Activated CD8-positive, alpha-beta memory T cell treated with anti-CD3 and anti-CD28 coated beads, Interleukin-2, amount 10 ng/mL, durations not matched to agents 7 days and 5 days (primary cell): Measurements from ENCODE around the gene FOXL2. TPM values are rescaled to one million over a fixed set of nuclear protein-coding genes. Genes with fewer than 3 reads are reported as not detected.

ENCODE experiments used
- ATAC-seq: fragments of 150-1000 bp; cut with Tn5 transposase; one replicate; pipeline ENCODE4 v1.10.0; 2021; ENCODE audit warnings: moderate library complexity
- CTCF ChIA-PET: fragments of 350-600 bp; sonication (Branson Sonifier 250); formaldehyde crosslinking; loops from one replicate; lab custom pipeline; 2021; ENCODE audit warnings: antibody characterized with exemption; lab: Charles Lee
- DNase-seq: peaks from one replicate; pipeline ENCODE4 v3.0.0-alpha.2; 2020
- H3K27ac Mint-ChIP-seq: one replicate; pipeline ENCODE4 v1.8.0; 2021; ENCODE audit warnings: mild to moderate bottlenecking, mixed read lengths
- H3K27me3 Mint-ChIP-seq: one replicate; pipeline ENCODE4 v1.8.0; 2021; ENCODE audit warnings: mixed read lengths
- H3K36me3 Mint-ChIP-seq: one replicate; pipeline ENCODE4 v1.8.0; 2021; ENCODE audit warnings: mild to moderate bottlenecking, mixed read lengths
- H3K4me1 Mint-ChIP-seq: one replicate; pipeline ENCODE4 v1.8.0; 2021; ENCODE audit warnings: mixed read lengths
- H3K4me3 Mint-ChIP-seq: one replicate; pipeline ENCODE4 v1.8.0; 2021; ENCODE audit warnings: mild to moderate bottlenecking, moderate library complexity, mixed read lengths
- H3K9me3 Mint-ChIP-seq: one replicate; pipeline ENCODE4 v1.8.0; 2022; ENCODE audit warnings: low read depth, mixed read lengths
- total RNA-seq, 2 experiments: library from RNA; stranded (reverse); gene quantifications; one replicate each; pipeline ENCODE4 v1.2.3, GENCODE V29; 2021

The FOXL2 gene
- total RNA-seq, 2 experiments from 2014 or later: 0.14 TPM; not detected in 1

GRCh38 chr3:138943724-138944653, 2.9 kb downstream of the FOXL2 start:
- ATAC-seq (no peak), DNase-seq (no peak)
- no peaks in the 10 kb centered on the region for H3K9me3 Mint-ChIP-seq
- peaks cover 24% of the 10 kb centered on the region for H3K4me1 Mint-ChIP-seq
- H3K27ac Mint-ChIP-seq: peak overlapping the region; percentile 57
- CTCF ChIA-PET: interaction anchor here (1.0 to 5.5 kb wide), 4 partner anchors 9 to 446 kb away, joined by 3 to 45 read pairs (median 4); partner anchors contain the start of gene COPB2
- peaks cover 2% of the 10 kb centered on the region for H3K36me3 Mint-ChIP-seq
- H3K27me3 Mint-ChIP-seq: peaks cover 89% of the 10 kb centered on the region
- no peak overlapping the region for H3K4me3 Mint-ChIP-seq

GRCh38 chr3:138942861-138943623, 3.9 kb downstream of the FOXL2 start:
- CTCF ChIA-PET: interaction anchor here (2.6 kb wide), 1 partner anchor 387 kb away, joined by 7 read pairs; no protein-coding TSS in a partner anchor
- Mint-ChIP-seq H3K27ac (no peak overlapping the region), H3K36me3 (peaks cover 2% of the 10 kb centered on the region)

GRCh38 chr3:138942271-138942670, 4.7 kb downstream of the FOXL2 start:
- Mint-ChIP-seq H3K36me3 (peaks cover 3% of the 10 kb centered on the region), H3K27ac (no peak overlapping the region), H3K4me3 (no peak overlapping the region), H3K9me3 (no peaks in the 10 kb centered on the region), H3K4me1 (peaks cover 35% of the 10 kb centered on the region), H3K27me3 (peaks cover 89% of the 10 kb centered on the region)
- CTCF ChIA-PET: interaction anchor here (2.6 kb wide), 1 partner anchor 387 kb away, joined by 7 read pairs; no protein-coding TSS in a partner anchor
- no peak for DNase-seq
- ATAC-seq: no peak

More at GRCh38 chr3:138942861-138943623, 3.9 kb downstream of the FOXL2 start:
- H3K9me3 Mint-ChIP-seq: no peaks in the 10 kb centered on the region
- H3K4me3 Mint-ChIP-seq: no peak overlapping the region
- H3K4me1 Mint-ChIP-seq: peaks cover 29% of the 10 kb centered on the region
- no peak for DNase-seq
- ATAC-seq: no peak
- H3K27me3 Mint-ChIP-seq: peaks cover 89% of the 10 kb centered on the region

GRCh38 chr3:138941259-138941885, 5.6 kb downstream of the FOXL2 start:
- ATAC-seq (no peak), DNase-seq (no peak)
- CTCF ChIA-PET: interaction anchor here (0.7 to 2.6 kb wide), 2 partner anchors 16 to 388 kb away, joined by 3 to 7 read pairs; no protein-coding TSS in a partner anchor
- no peak overlapping the region for H3K27ac Mint-ChIP-seq
- peaks cover 3% of the 10 kb centered on the region for H3K36me3 Mint-ChIP-seq
- no peaks in the 10 kb centered on the region for H3K9me3 Mint-ChIP-seq
- H3K4me3 Mint-ChIP-seq: no peak overlapping the region
- peaks cover 39% of the 10 kb centered on the region for H3K4me1 Mint-ChIP-seq
- H3K27me3 Mint-ChIP-seq: peaks cover 94% of the 10 kb centered on the region

- DNase-seq (no peak), ATAC-seq (no peak)
- Mint-ChIP-seq H3K4me1 (peaks cover 42% of the 10 kb centered on the region), H3K9me3 (no peaks in the 10 kb centered on the region), H3K27me3 (peaks cover 99% of the 10 kb centered on the region), H3K36me3 (peaks cover 3% of the 10 kb centered on the region), H3K4me3 (no peak overlapping the region), H3K27ac (no peak overlapping the region)
- CTCF ChIA-PET: interaction anchor here (0.5 to 2.6 kb wide), 4 partner anchors 17 to 389 kb away, joined by 3 to 7 read pairs (median 4); partner anchors contain the start of gene CEP70
Observed at GRCh38 chr3:138940446-138940845, 6.5 kb downstream of the FOXL2 start.

GRCh38 chr3:138939561-138940241, 7.2 kb downstream of the FOXL2 start:
- Mint-ChIP-seq H3K4me1 (peaks cover 36% of the 10 kb centered on the region), H3K9me3 (no peaks in the 10 kb centered on the region), H3K27ac (no peak overlapping the region), H3K4me3 (no peak overlapping the region), H3K36me3 (peaks cover 1% of the 10 kb centered on the region), H3K27me3 (peaks cover 98% of the 10 kb centered on the region)
- no peak for DNase-seq
- no peak for ATAC-seq
- CTCF ChIA-PET: interaction anchor here (1.4 kb wide), 1 partner anchor 345 kb away, joined by 4 read pairs; the partner anchor contains the start of gene CEP70

- CTCF ChIA-PET: interaction anchor here (1.4 kb wide), 1 partner anchor 345 kb away, joined by 4 read pairs; the partner anchor contains the start of gene CEP70
- no peak overlapping the region for H3K27ac Mint-ChIP-seq
- DNase-seq (no peak), ATAC-seq (no peak)
- peaks cover 98% of the 10 kb centered on the region for H3K27me3 Mint-ChIP-seq
- H3K4me1 Mint-ChIP-seq: peaks cover 30% of the 10 kb centered on the region
- H3K4me3 Mint-ChIP-seq: no peak overlapping the region
- H3K9me3 Mint-ChIP-seq: no peaks in the 10 kb centered on the region
- peaks cover 1% of the 10 kb centered on the region for H3K36me3 Mint-ChIP-seq
Observed at GRCh38 chr3:138938877-138939560, 7.9 kb downstream of the FOXL2 start.

GRCh38 chr3:138938056-138938876, 8.7 kb downstream of the FOXL2 start:
- H3K27ac Mint-ChIP-seq: peak overlapping the region; percentile 3
- H3K4me1 Mint-ChIP-seq: peaks cover 26% of the 10 kb centered on the region
- CTCF ChIA-PET: interaction anchor here (1.0 kb wide), 1 partner anchor 391 kb away, joined by 3 read pairs; no protein-coding TSS in a partner anchor
- no peaks in the 10 kb centered on the region for H3K9me3 Mint-ChIP-seq
- peaks cover 1% of the 10 kb centered on the region for H3K36me3 Mint-ChIP-seq
- ATAC-seq (no peak), DNase-seq (no peak)
- peaks cover 97% of the 10 kb centered on the region for H3K27me3 Mint-ChIP-seq
- H3K4me3 Mint-ChIP-seq: no peak overlapping the region

GRCh38 chr3:138937690-138938055, 9.3 kb downstream of the FOXL2 start:
- no peaks in the 10 kb centered on the region for H3K9me3 Mint-ChIP-seq
- peaks cover 1% of the 10 kb centered on the region for H3K36me3 Mint-ChIP-seq
- H3K4me1 Mint-ChIP-seq: peaks cover 26% of the 10 kb centered on the region
- H3K4me3 Mint-ChIP-seq: no peak overlapping the region
- DNase-seq (no peak), ATAC-seq (no peak)
- peak overlapping the region; percentile 9 for H3K27ac Mint-ChIP-seq
- peaks cover 97% of the 10 kb centered on the region for H3K27me3 Mint-ChIP-seq
- CTCF ChIA-PET: interaction anchor here (1.0 to 4.2 kb wide), 3 partner anchors 9 to 391 kb away, joined by 3 to 45 read pairs (median 8); partner anchors contain the start of genes CEP70, FOXL2 and FOXL2NB

GRCh38 chr3:138936741-138937689, 9.9 kb downstream of the FOXL2 start:
- peak overlapping the region; percentile 52 for H3K4me3 Mint-ChIP-seq
- H3K9me3 Mint-ChIP-seq: no peaks in the 10 kb centered on the region
- DNase-seq: no peak
- H3K36me3 Mint-ChIP-seq: peaks cover 1% of the 10 kb centered on the region
- peaks cover 24% of the 10 kb centered on the region for H3K4me1 Mint-ChIP-seq
- H3K27ac Mint-ChIP-seq: peak overlapping the region; percentile 9
- CTCF ChIA-PET: interaction anchor here (0.8 to 4.6 kb wide), 22 partner anchors 10 to 514 kb away, joined by 3 to 48 read pairs (median 4); partner anchors contain the start of genes CEP70, FOXL2 and FOXL2NB
- no peak for ATAC-seq
- peaks cover 91% of the 10 kb centered on the region for H3K27me3 Mint-ChIP-seq
